ENCODE results near the gene PAPOLG.
A peak's percentile ranks its signal among the peaks of the same experiment; 100 is the strongest.

Gene PAPOLG

DNA sequence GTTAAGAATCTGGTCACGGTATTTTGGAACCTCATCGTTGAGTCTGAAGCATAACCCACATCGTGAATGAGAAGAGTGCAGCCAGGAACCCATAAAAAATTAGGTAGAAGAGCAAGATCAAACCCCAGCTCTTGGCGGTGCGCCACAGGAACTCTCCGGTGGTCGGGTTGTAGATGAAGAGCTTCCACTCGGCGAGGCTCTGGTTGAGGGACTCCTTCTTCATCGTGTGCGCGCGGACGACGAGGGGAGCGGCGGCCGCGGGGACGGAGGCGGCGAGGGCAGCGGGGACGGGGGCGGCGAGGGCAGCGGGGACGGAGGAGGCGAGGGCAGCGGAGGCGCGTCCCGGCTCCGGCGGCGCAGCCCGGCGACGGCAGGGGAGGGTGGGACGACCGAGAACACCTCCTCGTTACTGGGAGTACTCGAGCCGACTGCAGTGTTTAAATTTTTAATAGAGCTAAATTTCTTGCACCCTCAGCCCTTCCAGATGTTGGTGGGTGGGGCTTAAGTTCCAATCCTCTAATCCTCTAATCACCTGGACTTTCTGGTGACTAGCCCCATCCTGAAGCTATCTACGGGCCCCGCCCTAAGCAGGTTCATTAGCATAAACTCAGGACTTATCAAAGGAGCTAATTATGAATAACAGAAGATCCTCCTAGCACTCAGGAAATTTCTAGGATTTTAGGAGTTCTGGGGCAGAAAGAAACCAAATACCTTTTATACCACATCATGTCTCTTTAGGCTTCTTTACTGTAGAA lies 20.4 kb upstream of the PAPOLG start:
- Histone ChIP-seq H2AFZ (ENCODE audit: low read length) (no peak overlapping the region), H3K9ac (ENCODE audit: low read length) (no peak overlapping the region), H3F3A (ENCODE audit: insufficient read depth, low read length) (no peaks in the 10 kb centered on the region), H3K4me3 (ENCODE audit: low read depth, low read length, poor library complexity, severe bottlenecking) (peak overlapping the region; percentile 52), H3K27ac (ENCODE audit: low read depth, low read length, poor library complexity, severe bottlenecking) (no peak overlapping the region), H3K27me3 (ENCODE audit: insufficient read depth, low read length) (no peaks in the 10 kb centered on the region), H3K36me3 (ENCODE audit: insufficient read depth, low read length) (no peaks in the 10 kb centered on the region), H3K4me1 (ENCODE audit: insufficient read depth, low read length, severe bottlenecking) (peaks cover 4% of the 10 kb centered on the region), H3K9me3 (ENCODE audit: low read length) (no peaks in the 10 kb centered on the region), H3K4me2 (ENCODE audit: low read length) (peak overlapping the region; percentile 48), H3K9me2 (ENCODE audit: low read depth, low read length) (no peaks in the 10 kb centered on the region), H3K79me2 (ENCODE audit: insufficient read depth, low read length) (no peaks in the 10 kb centered on the region), H4K20me1 (ENCODE audit: insufficient read depth, low read length) (no peaks in the 10 kb centered on the region)
- no peak for TF ChIP-seq CTCF (IDR thresholded peaks at IDR 0.05; ENCODE audit: low read length)
- TF ChIP-seq EZH2 (IDR thresholded peaks at IDR 0.05; ENCODE audit: borderline replicate concordance, low read length) = no peak

- TF ChIP-seq CTCF (IDR thresholded peaks at IDR 0.05; ENCODE audit: low read length) = no peak
- TF ChIP-seq EZH2 (IDR thresholded peaks at IDR 0.05; ENCODE audit: borderline replicate concordance, low read length) = no peak
- Histone ChIP-seq H2AFZ (ENCODE audit: low read length) (no peak overlapping the region), H3K9me2 (ENCODE audit: low read depth, low read length) (no peaks in the 10 kb centered on the region), H3K9me3 (ENCODE audit: low read length) (no peaks in the 10 kb centered on the region), H3K27ac (ENCODE audit: low read depth, low read length, poor library complexity, severe bottlenecking) (no peak overlapping the region), H3K36me3 (ENCODE audit: insufficient read depth, low read length) (no peaks in the 10 kb centered on the region), H3F3A (ENCODE audit: insufficient read depth, low read length) (no peaks in the 10 kb centered on the region), H3K4me1 (ENCODE audit: insufficient read depth, low read length, severe bottlenecking) (peaks cover 4% of the 10 kb centered on the region), H4K20me1 (ENCODE audit: insufficient read depth, low read length) (no peaks in the 10 kb centered on the region), H3K4me3 (ENCODE audit: low read depth, low read length, poor library complexity, severe bottlenecking) (no peak overlapping the region), H3K27me3 (ENCODE audit: insufficient read depth, low read length) (no peaks in the 10 kb centered on the region), H3K4me2 (ENCODE audit: low read length) (no peak overlapping the region), H3K79me2 (ENCODE audit: insufficient read depth, low read length) (no peaks in the 10 kb centered on the region), H3K9ac (ENCODE audit: low read length) (no peak overlapping the region)
These were observed 17.4 kb upstream of the PAPOLG start for GRCh38 chr2:60738679-60739078.

GRCh38 chr2:60739156-60739555 lies 16.9 kb upstream of the PAPOLG start:
- H3K27me3 ChIP-seq (ENCODE audit: insufficient read depth, low read length) = no peaks in the 10 kb centered on the region
- no peak overlapping the region for H2AFZ ChIP-seq (ENCODE audit: low read length)
- no peaks in the 10 kb centered on the region for H3K9me2 ChIP-seq (ENCODE audit: low read depth, low read length)
- H3K9ac ChIP-seq (ENCODE audit: low read length) = no peak overlapping the region
- peaks cover 4% of the 10 kb centered on the region for H3K4me1 ChIP-seq (ENCODE audit: insufficient read depth, low read length, severe bottlenecking)
- no peak overlapping the region for H3K27ac ChIP-seq (ENCODE audit: low read depth, low read length, poor library complexity, severe bottlenecking)
- no peaks in the 10 kb centered on the region for H3K9me3 ChIP-seq (ENCODE audit: low read length)
- H3K4me3 ChIP-seq (ENCODE audit: low read depth, low read length, poor library complexity, severe bottlenecking) = no peak overlapping the region
- H3K4me2 ChIP-seq (ENCODE audit: low read length) = no peak overlapping the region
- H3K79me2 ChIP-seq (ENCODE audit: insufficient read depth, low read length) = no peaks in the 10 kb centered on the region
- TF ChIP-seq CTCF (IDR thresholded peaks at IDR 0.05; ENCODE audit: low read length) (no peak), EZH2 (IDR thresholded peaks at IDR 0.05; ENCODE audit: borderline replicate concordance, low read length) (no peak)
- H3K36me3 ChIP-seq (ENCODE audit: insufficient read depth, low read length) = no peaks in the 10 kb centered on the region
- H3F3A ChIP-seq (ENCODE audit: insufficient read depth, low read length) = no peaks in the 10 kb centered on the region
- H4K20me1 ChIP-seq (ENCODE audit: insufficient read depth, low read length) = no peaks in the 10 kb centered on the region

Data from OCI-LY1 (cell line).